Neural cell (in vitro differentiated cells): ENCODE results near the gene CCDC154. TPM values are rescaled to one million over a fixed set of nuclear protein-coding genes. Genes with fewer than 3 reads are reported as not detected.

ENCODE experiments used
- H2AFZ ChIP-seq: fragments of 200-600, 300-800 bp; sonication (generic), shearing (Covaris generic); 2 replicates; pipeline ENCODE4 v1.6.0; 2014; ENCODE audit warnings: low read depth, mild to moderate bottlenecking, antibody characterized with exemption, low read length, moderate library complexity
- H3F3A ChIP-seq: fragments of 200-600 bp; shearing (Covaris generic); 2 replicates; pipeline ENCODE4 v1.6.1; 2016; ENCODE audit warnings: mild to moderate bottlenecking, moderate library complexity, mixed read lengths, antibody characterized with exemption, low read length; ENCODE audit not compliant: insufficient read depth, poor library complexity, severe bottlenecking
- H3K27ac ChIP-seq: fragments of 200-600, 300-800 bp; sonication (generic), shearing (Covaris generic); 2 replicates; pipeline ENCODE4 v1.5.1; 2014; ENCODE audit warnings: mild to moderate bottlenecking, low read length, moderate library complexity
- H3K27me3 ChIP-seq: fragments of 300-800, 200-600 bp; sonication (generic), shearing (Covaris generic); 2 replicates; pipeline ENCODE4 v1.6.0; 2014; ENCODE audit warnings: mild to moderate bottlenecking, low read depth, low read length, moderate library complexity; ENCODE audit not compliant: insufficient read depth
- H3K36me3 ChIP-seq: fragments of 300-800, 200-600 bp; sonication (generic), shearing (Covaris generic); 2 replicates; pipeline ENCODE4 v1.5.1; 2014; ENCODE audit warnings: mild to moderate bottlenecking, antibody characterized with exemption, low read length, moderate library complexity; ENCODE audit not compliant: insufficient read depth
- H3K4me2 ChIP-seq: fragments of 300-800, 200-600 bp; sonication (generic), shearing (Covaris generic); 2 replicates; pipeline ENCODE4 v1.6.0; 2014; ENCODE audit warnings: mild to moderate bottlenecking, low read length
- H3K4me3 ChIP-seq: fragments of 300-800, 200-600 bp; sonication (generic), shearing (Covaris generic); 2 replicates; pipeline ENCODE4 v1.5.1; 2014; ENCODE audit warnings: mild to moderate bottlenecking, low read length, moderate library complexity
- H3K79me2 ChIP-seq: fragments of 200-600 bp; shearing (Covaris generic); replicated peaks from 2 replicates; pipeline ENCODE4 v1.6.0; 2014; ENCODE audit warnings: mild to moderate bottlenecking, low read length, moderate library complexity; ENCODE audit not compliant: insufficient read depth
- H3K9ac ChIP-seq: fragments of 300-800, 200-600 bp; sonication (generic), shearing (Covaris generic); 2 replicates; pipeline ENCODE4 v1.6.1; 2016; ENCODE audit warnings: mild to moderate bottlenecking, low read length, mixed read lengths
- H3K9me2 ChIP-seq: fragments of 200-600 bp; shearing (Covaris generic); 2 replicates; pipeline ENCODE4 v1.6.1; 2016; ENCODE audit warnings: mild to moderate bottlenecking, low read length, mixed read lengths; ENCODE audit not compliant: insufficient read depth
- H3K9me3 ChIP-seq: fragments of 200-600, 300-800 bp; sonication (generic), shearing (Covaris generic); 2 replicates; pipeline ENCODE4 v1.6.1; 2016; ENCODE audit warnings: mild to moderate bottlenecking, mixed run types, low read length, moderate library complexity, mixed read lengths
- H4K20me1 ChIP-seq: fragments of 200-600 bp; shearing (Covaris generic); 2 replicates; pipeline ENCODE4 v1.6.1; 2016; ENCODE audit warnings: mild to moderate bottlenecking, mixed run types; ENCODE audit not compliant: insufficient read depth
- EP300 ChIP-seq: fragments of 450-650 bp; conservative IDR thresholded peaks from 2 replicates; pipeline ENCODE4 v1.6.1; 2014; ENCODE audit warnings: antibody characterized with exemption, mild to moderate bottlenecking, moderate library complexity; ENCODE audit not compliant: poor library complexity, severe bottlenecking
- EZH2 ChIP-seq: fragments of 200-600, 300-800 bp; shearing (Covaris generic), sonication (generic); IDR thresholded peaks from 2 replicates; pipeline ENCODE4 v1.6.1; 2014; ENCODE audit warnings: antibody characterized with exemption, low read length, borderline replicate concordance, mild to moderate bottlenecking; ENCODE audit not compliant: insufficient read depth, poor library complexity, severe bottlenecking
- MXI1 ChIP-seq: fragments of 450-650 bp; conservative IDR thresholded peaks from 2 replicates; pipeline ENCODE4 v1.6.1; 2014; ENCODE audit warnings: antibody characterized with exemption, mild to moderate bottlenecking; ENCODE audit not compliant: poor library complexity, severe bottlenecking
- POLR2AphosphoS5 ChIP-seq: IDR thresholded peaks from 2 replicates; pipeline ENCODE4 v1.6.1; 2012
- RAD21 ChIP-seq: fragments of 450-650 bp; conservative IDR thresholded peaks from 2 replicates; pipeline ENCODE4 v1.6.1; 2014; ENCODE audit warnings: antibody characterized with exemption, mild to moderate bottlenecking, moderate library complexity
- SMC3 ChIP-seq: fragments of 450-650 bp; conservative IDR thresholded peaks from 2 replicates; pipeline ENCODE4 v1.6.1; 2014; ENCODE audit warnings: antibody characterized with exemption, mild to moderate bottlenecking, moderate library complexity; ENCODE audit not compliant: poor library complexity
- TAF1 ChIP-seq: IDR thresholded peaks from 2 replicates; pipeline ENCODE4 v1.6.1; 2012; ENCODE audit warnings: low read depth
- polyA plus RNA-seq: library from polyadenylated mRNA; depleted of rRNA; stranded (reverse); fragments of >200 nt; gene quantifications from 2 replicates; pipeline ENCODE4 v1.2.3, GENCODE V29; 2014
- TF ChIP-seq, protein P1 (sequence below): fragments of 450-650 bp; IDR thresholded peaks from 2 replicates; pipeline ENCODE4 v1.5.1; 2014; ENCODE audit warnings: antibody characterized with exemption, mild to moderate bottlenecking, moderate library complexity; ENCODE audit not compliant: poor library complexity, severe bottlenecking
- TF ChIP-seq, protein P2 (sequence below): IDR thresholded peaks from 2 replicates; pipeline ENCODE4 v1.6.1; 2012; ENCODE audit warnings: borderline replicate concordance

The CCDC154 gene
- polyA plus RNA-seq, 1 donor from 2014 or later = 3.3 TPM

DNA sequence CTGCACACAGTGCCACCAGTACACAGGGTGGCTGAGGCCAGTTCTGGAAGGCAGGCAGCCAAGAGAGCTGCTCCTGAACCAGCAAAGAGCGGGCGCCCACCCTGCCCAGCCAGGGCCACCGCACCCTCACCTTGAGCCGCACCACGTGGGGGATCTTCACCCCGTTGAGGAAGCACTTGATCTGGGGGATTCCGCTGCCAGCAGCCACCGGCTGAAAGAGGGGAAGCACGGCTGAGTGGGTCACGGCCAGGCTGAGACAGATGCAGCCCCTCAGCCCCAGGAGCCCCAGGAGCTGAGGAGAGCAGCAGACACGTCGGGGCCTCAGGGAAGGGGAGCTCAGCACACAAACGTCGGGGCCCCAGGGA is 14.6 kb upstream of the CCDC154 start:
- H3K9me3 ChIP-seq = no peaks in the 10 kb centered on the region
- no peaks in the 10 kb centered on the region for H4K20me1 ChIP-seq
- H3F3A ChIP-seq = no peaks in the 10 kb centered on the region
- H3K4me2 ChIP-seq = no peak overlapping the region
- TF ChIP-seq EZH2 (no peak), MXI1 (no peak), TAF1 (no peak), EP300 (no peak), POLR2AphosphoS5 (no peak), RAD21 (no peak), SMC3 (no peak)
- TF ChIP-seq, protein P1, sequence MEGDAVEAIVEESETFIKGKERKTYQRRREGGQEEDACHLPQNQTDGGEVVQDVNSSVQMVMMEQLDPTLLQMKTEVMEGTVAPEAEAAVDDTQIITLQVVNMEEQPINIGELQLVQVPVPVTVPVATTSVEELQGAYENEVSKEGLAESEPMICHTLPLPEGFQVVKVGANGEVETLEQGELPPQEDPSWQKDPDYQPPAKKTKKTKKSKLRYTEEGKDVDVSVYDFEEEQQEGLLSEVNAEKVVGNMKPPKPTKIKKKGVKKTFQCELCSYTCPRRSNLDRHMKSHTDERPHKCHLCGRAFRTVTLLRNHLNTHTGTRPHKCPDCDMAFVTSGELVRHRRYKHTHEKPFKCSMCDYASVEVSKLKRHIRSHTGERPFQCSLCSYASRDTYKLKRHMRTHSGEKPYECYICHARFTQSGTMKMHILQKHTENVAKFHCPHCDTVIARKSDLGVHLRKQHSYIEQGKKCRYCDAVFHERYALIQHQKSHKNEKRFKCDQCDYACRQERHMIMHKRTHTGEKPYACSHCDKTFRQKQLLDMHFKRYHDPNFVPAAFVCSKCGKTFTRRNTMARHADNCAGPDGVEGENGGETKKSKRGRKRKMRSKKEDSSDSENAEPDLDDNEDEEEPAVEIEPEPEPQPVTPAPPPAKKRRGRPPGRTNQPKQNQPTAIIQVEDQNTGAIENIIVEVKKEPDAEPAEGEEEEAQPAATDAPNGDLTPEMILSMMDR = no peak
- TF ChIP-seq, protein P2, sequence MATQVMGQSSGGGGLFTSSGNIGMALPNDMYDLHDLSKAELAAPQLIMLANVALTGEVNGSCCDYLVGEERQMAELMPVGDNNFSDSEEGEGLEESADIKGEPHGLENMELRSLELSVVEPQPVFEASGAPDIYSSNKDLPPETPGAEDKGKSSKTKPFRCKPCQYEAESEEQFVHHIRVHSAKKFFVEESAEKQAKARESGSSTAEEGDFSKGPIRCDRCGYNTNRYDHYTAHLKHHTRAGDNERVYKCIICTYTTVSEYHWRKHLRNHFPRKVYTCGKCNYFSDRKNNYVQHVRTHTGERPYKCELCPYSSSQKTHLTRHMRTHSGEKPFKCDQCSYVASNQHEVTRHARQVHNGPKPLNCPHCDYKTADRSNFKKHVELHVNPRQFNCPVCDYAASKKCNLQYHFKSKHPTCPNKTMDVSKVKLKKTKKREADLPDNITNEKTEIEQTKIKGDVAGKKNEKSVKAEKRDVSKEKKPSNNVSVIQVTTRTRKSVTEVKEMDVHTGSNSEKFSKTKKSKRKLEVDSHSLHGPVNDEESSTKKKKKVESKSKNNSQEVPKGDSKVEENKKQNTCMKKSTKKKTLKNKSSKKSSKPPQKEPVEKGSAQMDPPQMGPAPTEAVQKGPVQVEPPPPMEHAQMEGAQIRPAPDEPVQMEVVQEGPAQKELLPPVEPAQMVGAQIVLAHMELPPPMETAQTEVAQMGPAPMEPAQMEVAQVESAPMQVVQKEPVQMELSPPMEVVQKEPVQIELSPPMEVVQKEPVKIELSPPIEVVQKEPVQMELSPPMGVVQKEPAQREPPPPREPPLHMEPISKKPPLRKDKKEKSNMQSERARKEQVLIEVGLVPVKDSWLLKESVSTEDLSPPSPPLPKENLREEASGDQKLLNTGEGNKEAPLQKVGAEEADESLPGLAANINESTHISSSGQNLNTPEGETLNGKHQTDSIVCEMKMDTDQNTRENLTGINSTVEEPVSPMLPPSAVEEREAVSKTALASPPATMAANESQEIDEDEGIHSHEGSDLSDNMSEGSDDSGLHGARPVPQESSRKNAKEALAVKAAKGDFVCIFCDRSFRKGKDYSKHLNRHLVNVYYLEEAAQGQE = no peak
- H3K9ac ChIP-seq = no peak overlapping the region
- H3K27ac ChIP-seq = no peak overlapping the region
- H3K36me3 ChIP-seq = no peaks in the 10 kb centered on the region
- no peaks in the 10 kb centered on the region for H3K9me2 ChIP-seq
- H3K4me3 ChIP-seq = no peak overlapping the region
- H2AFZ ChIP-seq = no peak overlapping the region
- no peaks in the 10 kb centered on the region for H3K79me2 ChIP-seq
- no peaks in the 10 kb centered on the region for H3K27me3 ChIP-seq

DNA sequence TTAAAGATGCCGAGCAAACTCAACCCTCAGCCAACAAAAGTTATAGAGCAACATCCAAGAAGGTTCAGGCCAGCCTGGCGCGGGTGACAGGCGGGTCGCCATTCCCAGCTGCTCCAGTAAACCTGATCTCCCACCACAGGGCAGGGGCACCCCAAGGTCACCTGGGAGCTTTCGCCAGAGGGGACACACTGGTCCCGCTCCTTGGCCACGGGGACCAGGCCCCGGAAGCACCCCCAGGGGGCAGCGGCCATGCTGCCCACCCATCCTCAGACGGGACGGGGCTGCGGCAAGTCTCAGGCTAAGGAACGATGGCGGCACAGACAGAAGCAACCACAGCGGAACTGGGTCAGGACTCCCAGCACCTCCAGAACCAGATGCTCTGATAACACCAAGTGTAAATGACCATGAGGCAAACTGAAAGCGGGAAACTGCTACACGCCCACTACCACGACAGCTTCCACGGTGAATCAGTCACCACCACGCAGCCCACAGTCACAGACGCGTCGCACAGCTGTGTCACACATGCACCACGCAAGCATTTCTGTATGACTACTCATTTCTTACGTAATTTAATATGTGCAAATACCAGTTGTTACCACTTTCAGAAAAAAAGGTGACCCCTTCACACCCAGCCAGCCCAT is 14.1 kb upstream of the CCDC154 start:
- Histone ChIP-seq H3K27me3 (no peaks in the 10 kb centered on the region), H3K9ac (no peak overlapping the region), H4K20me1 (no peaks in the 10 kb centered on the region), H3K36me3 (no peaks in the 10 kb centered on the region), H3K4me2 (no peak overlapping the region), H3K79me2 (no peaks in the 10 kb centered on the region), H3K9me3 (no peaks in the 10 kb centered on the region), H2AFZ (no peak overlapping the region), H3K9me2 (no peaks in the 10 kb centered on the region), H3K4me3 (no peak overlapping the region), H3F3A (no peaks in the 10 kb centered on the region), H3K27ac (no peak overlapping the region)
- TF ChIP-seq, protein P2 = no peak
- TF ChIP-seq SMC3 = no peak
- no peak for TF ChIP-seq EZH2
- TF ChIP-seq, protein P1 = no peak
- TF ChIP-seq TAF1 = no peak
- TF ChIP-seq MXI1 = no peak
- no peak for TF ChIP-seq RAD21
- TF ChIP-seq EP300 = no peak
- no peak for TF ChIP-seq POLR2AphosphoS5
